Astrocyte of the spinal cord (primary cell): ENCODE measurements around the gene PTPRD.

Experiments
- DNase-seq: peaks from one replicate; pipeline ENCODE4 v3.0.0; 2011; ENCODE audit warnings: low read depth, low spot score
- H3K4me3 ChIP-seq: 2 replicates; pipeline ENCODE4 v1.5.1; 2011; ENCODE audit warnings: low read depth, mild to moderate bottlenecking, low read length, moderate library complexity
- in situ Hi-C: cut with HindIII; loops from 2 replicates; pipeline ENCODE4 v1.10.0; 2017; ENCODE audit warnings: low sequenced_read_pairs
- TF ChIP-seq, protein P1 (sequence below): IDR thresholded peaks from 2 replicates; pipeline ENCODE4 v1.5.1; 2012; ENCODE audit warnings: low read depth, mild to moderate bottlenecking, low read length, inconsistent platforms

PTPRD gene

DNA sequence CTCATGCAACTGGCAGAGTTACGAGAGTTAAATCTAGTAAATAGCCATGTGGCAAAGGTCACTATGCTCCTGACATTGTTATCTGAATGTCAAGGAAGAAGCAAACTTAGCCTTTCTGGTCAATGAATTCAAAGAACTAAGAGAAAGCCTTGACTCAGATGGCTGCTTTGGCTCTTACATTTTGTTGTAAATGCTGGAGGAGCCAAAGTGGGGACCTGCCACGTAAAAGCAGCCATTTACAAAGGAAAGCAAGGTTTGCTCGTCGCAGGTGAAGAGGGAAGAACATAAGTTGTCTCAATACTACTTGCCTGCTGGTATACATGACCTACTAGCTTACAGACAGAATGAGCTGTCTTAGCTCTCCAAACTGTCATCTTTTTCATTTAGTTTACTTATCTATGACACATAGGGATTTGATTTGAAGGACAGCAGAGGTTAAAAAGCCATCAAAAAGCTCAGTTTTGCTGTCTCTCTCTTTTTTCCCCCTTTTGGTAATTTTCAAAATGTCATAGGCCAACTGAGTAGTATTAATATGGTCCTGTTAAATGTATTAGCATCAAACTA lies 1760.4 kb downstream of the PTPRD start:
- in situ Hi-C loops: no loop called here

DNA sequence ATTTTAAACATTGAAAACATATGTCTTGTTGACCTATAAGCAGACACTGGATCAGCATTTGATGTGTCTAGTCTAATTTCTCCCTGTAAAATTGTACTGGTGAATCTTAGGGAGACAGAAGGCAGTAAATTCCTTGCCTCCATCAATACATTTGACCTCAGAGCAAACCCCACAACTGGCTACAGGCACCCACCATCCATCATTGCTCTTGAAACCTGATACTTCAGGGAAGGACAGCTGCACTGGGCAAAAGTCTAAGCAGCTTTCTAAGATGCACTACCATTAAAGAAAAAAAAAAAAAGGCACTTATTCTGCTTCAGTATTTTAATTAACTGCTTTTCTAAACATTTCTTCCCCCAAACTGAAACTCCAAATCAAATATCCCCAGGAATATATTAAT lies 1761.9 kb downstream of the PTPRD start:
- in situ Hi-C loops: no loop called here
- no peak overlapping the region for H3K4me3 ChIP-seq
- TF ChIP-seq, protein P1, sequence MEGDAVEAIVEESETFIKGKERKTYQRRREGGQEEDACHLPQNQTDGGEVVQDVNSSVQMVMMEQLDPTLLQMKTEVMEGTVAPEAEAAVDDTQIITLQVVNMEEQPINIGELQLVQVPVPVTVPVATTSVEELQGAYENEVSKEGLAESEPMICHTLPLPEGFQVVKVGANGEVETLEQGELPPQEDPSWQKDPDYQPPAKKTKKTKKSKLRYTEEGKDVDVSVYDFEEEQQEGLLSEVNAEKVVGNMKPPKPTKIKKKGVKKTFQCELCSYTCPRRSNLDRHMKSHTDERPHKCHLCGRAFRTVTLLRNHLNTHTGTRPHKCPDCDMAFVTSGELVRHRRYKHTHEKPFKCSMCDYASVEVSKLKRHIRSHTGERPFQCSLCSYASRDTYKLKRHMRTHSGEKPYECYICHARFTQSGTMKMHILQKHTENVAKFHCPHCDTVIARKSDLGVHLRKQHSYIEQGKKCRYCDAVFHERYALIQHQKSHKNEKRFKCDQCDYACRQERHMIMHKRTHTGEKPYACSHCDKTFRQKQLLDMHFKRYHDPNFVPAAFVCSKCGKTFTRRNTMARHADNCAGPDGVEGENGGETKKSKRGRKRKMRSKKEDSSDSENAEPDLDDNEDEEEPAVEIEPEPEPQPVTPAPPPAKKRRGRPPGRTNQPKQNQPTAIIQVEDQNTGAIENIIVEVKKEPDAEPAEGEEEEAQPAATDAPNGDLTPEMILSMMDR: no peak
- no peak for DNase-seq

More for the DNA sequence above, 1760.4 kb downstream of the PTPRD start:
- TF ChIP-seq, protein P1: no peak
- no peak for DNase-seq
- H3K4me3 ChIP-seq: no peak overlapping the region

DNA sequence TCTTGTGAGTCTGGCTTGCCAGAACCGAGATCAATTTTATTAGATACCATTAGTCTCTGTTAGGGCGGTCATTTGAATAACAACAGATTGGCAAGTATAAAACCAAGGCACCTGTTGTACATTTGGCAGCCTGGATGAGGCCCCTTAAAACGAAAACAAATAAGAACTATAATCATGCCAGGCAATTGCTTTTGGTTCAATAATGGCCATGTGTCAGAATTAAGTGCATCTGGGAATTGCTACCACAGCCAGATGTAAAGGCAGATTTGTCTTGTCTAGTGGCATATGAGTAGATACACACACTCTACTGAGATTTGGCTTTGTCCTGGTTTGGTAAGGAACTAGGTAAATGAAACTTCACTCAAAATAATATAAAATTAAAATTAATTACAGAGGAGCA lies 1767.0 kb downstream of the PTPRD start:
- DNase-seq: no peak
- in situ Hi-C loops: no loop called here
- TF ChIP-seq, protein P1: no peak
- H3K4me3 ChIP-seq: no peak overlapping the region

DNA sequence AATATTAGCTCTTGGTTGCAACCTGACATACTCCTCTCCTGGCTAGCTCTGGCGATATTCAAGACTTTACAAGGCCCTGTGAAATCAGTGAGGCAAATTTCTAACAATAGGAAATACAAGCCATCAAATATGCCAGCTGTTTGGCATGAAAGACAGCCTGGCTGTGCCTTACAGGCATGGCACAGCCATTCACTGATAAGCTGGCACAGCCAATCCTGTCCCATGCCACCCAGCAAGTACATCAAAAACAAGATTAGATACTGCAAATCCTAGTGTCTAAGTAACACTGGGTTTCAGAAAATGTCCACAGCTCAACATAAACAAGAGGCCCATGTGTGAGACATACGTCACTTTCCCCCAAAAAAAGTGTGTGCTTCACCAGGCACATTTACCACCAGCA lies 1767.4 kb downstream of the PTPRD start:
- H3K4me3 ChIP-seq: no peak overlapping the region
- no peak for DNase-seq
- TF ChIP-seq, protein P1: no peak
- in situ Hi-C loops: no loop called here

DNA sequence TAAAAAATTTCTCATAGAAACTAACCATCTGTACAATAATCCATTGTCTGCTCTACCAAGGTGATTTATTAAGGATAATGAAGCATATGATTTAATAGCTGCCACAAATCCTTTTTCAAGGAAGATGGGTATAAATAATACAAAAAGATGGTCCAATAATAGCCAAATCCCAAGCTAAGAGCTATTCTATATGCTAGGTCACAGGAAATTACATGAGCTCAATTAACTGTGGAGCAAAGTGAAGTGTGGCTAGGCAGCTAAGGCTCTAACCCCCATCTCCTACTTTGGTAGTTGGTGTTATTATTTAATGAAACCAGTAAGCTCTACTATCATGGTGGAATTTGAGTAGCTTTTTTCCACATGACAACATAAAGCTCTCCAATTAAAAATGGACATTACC lies 1768.3 kb downstream of the PTPRD start:
- TF ChIP-seq, protein P1: no peak
- no peak for DNase-seq
- in situ Hi-C loops: no loop called here
- no peak overlapping the region for H3K4me3 ChIP-seq

DNA sequence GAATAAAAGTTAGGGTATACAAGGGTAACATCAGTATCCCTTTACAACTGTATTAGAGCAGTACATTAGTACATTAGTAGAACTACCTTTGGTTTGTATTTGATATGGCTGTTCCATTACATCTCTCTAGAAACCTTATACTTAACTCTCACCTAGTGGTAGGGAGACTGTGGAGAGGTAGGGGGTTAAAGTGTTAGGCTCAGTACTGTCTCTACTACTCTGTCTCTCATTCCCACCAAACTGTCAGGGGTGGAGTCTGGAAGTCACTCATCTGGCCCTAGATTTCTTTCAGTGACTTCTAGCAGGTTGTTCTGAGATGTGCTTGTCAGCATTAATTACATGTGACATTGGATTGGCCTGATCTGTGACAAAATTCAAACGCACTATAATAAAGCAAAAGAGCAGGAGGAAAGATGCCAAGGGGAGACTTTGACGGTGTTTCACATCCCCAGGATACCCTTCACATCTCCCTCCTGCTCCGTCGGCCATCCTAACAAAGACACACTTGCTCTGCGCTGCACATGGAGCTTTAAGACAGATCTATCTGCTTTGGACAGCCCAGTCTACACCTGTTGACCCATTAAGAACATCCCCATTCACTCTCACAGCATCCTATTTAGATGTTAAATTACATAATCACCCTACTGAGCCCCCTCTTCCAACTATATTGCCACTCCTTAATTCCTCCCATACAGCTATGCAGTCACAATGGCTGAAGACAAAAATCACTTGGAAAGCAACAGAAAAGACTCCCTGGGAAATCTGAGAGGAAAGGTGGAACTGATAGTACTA lies 1770.2 kb downstream of the PTPRD start:
- in situ Hi-C loops: no loop called here
- TF ChIP-seq, protein P1: no peak

More for the DNA sequence above, 1770.2 kb downstream of the PTPRD start:
- H3K4me3 ChIP-seq: no peak overlapping the region
- DNase-seq: no peak
